Psoas muscle (tissue), 8 donors: Measurements from ENCODE around the gene CMTM4. TPM values are rescaled to one million over a fixed set of nuclear protein-coding genes. Genes with fewer than 3 reads are reported as not detected.

Experiments used
- ATAC-seq, 4 donors: fragments of 200-7000 bp; cut with Tn5 transposase; one replicate each; pipeline ENCODE4 v1.9.1; 2020; ENCODE audit warnings: moderate library complexity in 3 of 4, mild to moderate bottlenecking in 2 of 4
- DNase-seq, 2 donors: peaks; one replicate each; pipeline ENCODE4 v3.0.0-alpha.2; 2020
- H3K27ac ChIP-seq: fragments of 200-600 bp; one replicate; pipeline ENCODE4 v1.8.0; 2022
- H3K27me3 ChIP-seq, 3 donors: fragments of 200-600 bp in 1 of 3; one replicate each; pipeline versions ENCODE4 v1.6.1 to v1.8.0; 2013 to 2022; ENCODE audit warnings: low read length in 2 of 3, mild to moderate bottlenecking in 2 of 3, moderate library complexity in 1 of 3; ENCODE audit not compliant: insufficient read depth in 3 of 3
- H3K36me3 ChIP-seq, 2 donors: fragments of 200-600 bp in 1 of 2; one replicate each; pipeline versions ENCODE4 v1.6.1 to v1.8.0; 2013 to 2022; ENCODE audit warnings: low read depth in 1 of 2, mild to moderate bottlenecking in 1 of 2, moderate library complexity in 1 of 2; ENCODE audit not compliant: insufficient read depth in 1 of 2
- H3K4me1 ChIP-seq: fragments of 200-600 bp; one replicate; pipeline ENCODE4 v1.8.0; 2022
- H3K4me3 ChIP-seq: fragments of 200-600 bp; one replicate; pipeline ENCODE4 v1.8.0; 2022; ENCODE audit warnings: mild to moderate bottlenecking
- H3K9me3 ChIP-seq: fragments of 200-600 bp; one replicate; pipeline ENCODE4 v1.8.0; 2022
- WGBS, 3 donors: extraction: QIAGEN DNeasy Blood & Tissue Kit; methylation state at CpG; one replicate each; pipeline versions ENCODE4 v1.1.6 to v1.1.7; 2013; 5-methylcytosine and 5-hydroxymethylcytosine counted together
- intact Hi-C, 2 donors: fragments of 100-400 bp; cut with DNase I; formaldehyde crosslinking; loops; one replicate each; pipeline versions ENCODE4 v1.11.0 to v1.14.2; 2022
- polyA plus RNA-seq, 3 donors: library from polyadenylated mRNA; stranded (reverse); fragments of 200-250 nt; gene quantifications; one replicate each; pipeline ENCODE4 v1.2.3, GENCODE V29; 2013
- total RNA-seq, 4 donors: library from RNA; stranded (reverse); fragmentation: NEBNext Ultra II Directional in 2 of 4; extraction: Animal tissue kit (Norgen Biotek cat#: 25700) in 2 of 4; gene quantifications; one replicate each; pipeline versions ENCODE4 v1.2.1 to v1.2.4, GENCODE V29; 2021 to 2023
- TF ChIP-seq, protein P1 (sequence below): fragments of 200-600 bp; IDR thresholded peaks from one replicate; pipeline ENCODE4 v1.8.0; 2022; ENCODE audit warnings: antibody characterized with exemption
- donor health status: healthy with polysubstance abuse.
- donor health status: DM: no; HTN: no; CAD: no; lungs with moderate emphysema.
- donor health status: Bipolar disorder and iron deficiency.
- donor health status: healthy.
- donor health status: DM: yes; HTN: yes; CAD: no.
- donor health status: DM: no; HTN: no; CAD: no.
- donor health status: DM: no; HTN: no; CAD: no.
- donor health status: DM: yes; HTN: yes; CAD: no.

CMTM4 gene
- total and polyA plus RNA-seq, 7 donors: 2.3 to 10.3 (median 7.7) TPM

DNA sequence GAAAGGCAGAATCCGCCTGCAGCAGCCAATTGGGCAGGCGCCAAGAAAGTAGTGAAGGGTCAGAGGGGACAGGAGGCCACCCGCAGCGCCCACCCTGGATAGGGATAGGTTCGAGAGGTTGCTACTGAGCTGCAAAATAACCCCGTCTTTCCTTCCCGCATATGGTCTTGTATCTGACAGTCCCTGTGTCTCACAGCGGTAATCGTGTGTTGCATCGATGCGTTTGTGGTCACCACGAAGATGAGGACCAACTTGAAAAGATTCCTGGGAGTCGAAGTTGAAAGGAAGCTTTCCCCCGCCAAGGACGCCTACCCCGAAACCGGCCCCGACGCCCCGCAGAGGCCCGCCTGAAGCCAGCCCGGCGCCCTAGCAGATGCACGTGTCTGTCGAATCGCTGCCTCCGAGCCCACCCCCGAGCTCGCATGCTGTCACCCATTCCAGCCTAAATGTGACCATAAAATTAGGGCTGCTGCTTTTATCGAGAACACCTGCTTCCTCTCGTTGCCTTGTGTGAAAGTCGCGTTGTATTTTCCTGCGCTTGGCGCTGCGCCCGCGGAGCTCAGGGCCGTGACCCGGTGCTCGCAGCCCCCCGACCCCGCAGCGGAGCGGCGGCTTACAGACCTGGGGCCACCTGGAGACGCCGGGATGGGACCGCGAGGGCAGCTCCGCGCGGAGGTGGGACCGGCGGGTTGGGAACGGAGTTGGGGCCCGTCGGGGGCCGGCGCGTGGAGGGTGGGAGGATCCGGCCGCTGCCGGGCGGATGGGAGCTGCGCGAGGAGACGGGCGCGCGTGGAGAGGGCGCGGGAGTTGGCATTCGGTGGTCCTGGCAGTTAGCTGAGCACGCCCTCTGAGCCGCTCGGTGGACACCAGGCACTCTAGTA, 117.7 kb downstream of the CMTM4 start, which contains the start of gene CMTM2:
Gene CMTM2 (plus strand): TSS at position 813 of the 881 bp plus-strand sequence. CDS start 145 bp downstream, outside the sequence.
- no peak within 1 kb of the TSS for H3K27ac ChIP-seq
- peak within 1 kb of the TSS; percentile 51 for H3K4me3 ChIP-seq
- H3K36me3 ChIP-seq: no peaks in the 10 kb centered on the region
- H3K9me3 ChIP-seq: no peaks in the 10 kb centered on the region
- TF ChIP-seq, protein P1, sequence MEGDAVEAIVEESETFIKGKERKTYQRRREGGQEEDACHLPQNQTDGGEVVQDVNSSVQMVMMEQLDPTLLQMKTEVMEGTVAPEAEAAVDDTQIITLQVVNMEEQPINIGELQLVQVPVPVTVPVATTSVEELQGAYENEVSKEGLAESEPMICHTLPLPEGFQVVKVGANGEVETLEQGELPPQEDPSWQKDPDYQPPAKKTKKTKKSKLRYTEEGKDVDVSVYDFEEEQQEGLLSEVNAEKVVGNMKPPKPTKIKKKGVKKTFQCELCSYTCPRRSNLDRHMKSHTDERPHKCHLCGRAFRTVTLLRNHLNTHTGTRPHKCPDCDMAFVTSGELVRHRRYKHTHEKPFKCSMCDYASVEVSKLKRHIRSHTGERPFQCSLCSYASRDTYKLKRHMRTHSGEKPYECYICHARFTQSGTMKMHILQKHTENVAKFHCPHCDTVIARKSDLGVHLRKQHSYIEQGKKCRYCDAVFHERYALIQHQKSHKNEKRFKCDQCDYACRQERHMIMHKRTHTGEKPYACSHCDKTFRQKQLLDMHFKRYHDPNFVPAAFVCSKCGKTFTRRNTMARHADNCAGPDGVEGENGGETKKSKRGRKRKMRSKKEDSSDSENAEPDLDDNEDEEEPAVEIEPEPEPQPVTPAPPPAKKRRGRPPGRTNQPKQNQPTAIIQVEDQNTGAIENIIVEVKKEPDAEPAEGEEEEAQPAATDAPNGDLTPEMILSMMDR: no peak
- ATAC-seq (peak in 3 of 4 donors; percentile 18 to 20 (median 19)), DNase-seq (peak in 1 of 2 donors; percentile 62)
- WGBS, 3 donors: 8 to 14% (median 14%) methylated on average over 60 to 77 of the region's 77 CpGs
- H3K4me1 ChIP-seq: peaks cover 32% of the 10 kb centered on the region
- H3K27me3 ChIP-seq: peaks cover 1 to 44% (median 3%) of the 10 kb centered on the region in 3 donors
- intact Hi-C loops: no loop called here

DNA sequence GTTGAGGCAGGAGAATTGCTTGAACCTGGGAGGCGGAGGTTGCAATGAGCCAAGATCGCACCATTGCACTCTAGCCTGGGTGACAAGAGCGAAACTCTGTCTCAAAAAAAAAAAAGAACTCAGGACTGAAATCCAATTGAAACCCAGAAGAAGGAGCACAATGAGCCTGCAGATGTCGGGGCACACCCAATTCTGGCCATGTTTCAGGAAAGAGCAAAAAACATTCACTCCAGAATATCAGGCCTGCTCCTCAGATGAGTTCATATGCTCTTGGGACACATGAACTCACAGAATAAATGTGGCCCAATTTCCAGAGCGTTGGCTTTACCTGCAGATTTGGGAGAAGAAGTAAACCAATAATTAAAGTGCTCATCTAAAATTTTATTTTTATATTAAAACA, 120.2 kb downstream of the CMTM4 start:
- Histone ChIP-seq H3K4me3 (no peak overlapping the region), H3K9me3 (no peaks in the 10 kb centered on the region), H3K27ac (no peak overlapping the region), H3K36me3 (no peaks in the 10 kb centered on the region), H3K27me3 (peaks cover 1 to 44% (median 3%) of the 10 kb centered on the region in 3 donors), H3K4me1 (peaks cover 27% of the 10 kb centered on the region)
- intact Hi-C loops: no loop called here
- TF ChIP-seq, protein P1: no peak
- WGBS, 3 donors: 77 to 81% (median 80%) methylated on average over 5 of the region's 5 CpGs
- ATAC-seq: no peak
- DNase-seq: no peak

DNA sequence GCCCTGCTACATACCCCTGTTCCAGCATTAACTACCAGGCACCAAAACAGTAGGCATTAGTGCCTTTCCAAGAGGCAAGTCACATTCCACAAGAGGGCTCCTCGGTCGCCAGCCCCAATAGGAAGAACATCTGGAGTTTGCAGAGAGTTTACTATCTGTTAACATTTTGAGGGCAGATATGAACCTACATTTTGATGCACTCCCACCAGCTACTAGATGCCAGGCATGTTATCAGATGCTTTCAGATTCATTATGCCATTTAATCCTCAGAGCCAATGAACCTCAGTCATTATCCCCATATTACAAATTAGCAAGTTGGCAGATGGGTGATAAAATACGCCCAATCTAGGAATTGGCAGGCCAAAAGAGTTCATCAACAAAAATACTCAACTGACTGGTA, 121.5 kb downstream of the CMTM4 start:
- Histone ChIP-seq H3K27ac (no peak overlapping the region), H3K4me3 (no peak overlapping the region), H3K27me3 (peaks cover 1 to 44% (median 3%) of the 10 kb centered on the region in 3 donors), H3K9me3 (no peaks in the 10 kb centered on the region), H3K4me1 (peaks cover 15% of the 10 kb centered on the region), H3K36me3 (no peaks in the 10 kb centered on the region)
- no peak for ATAC-seq
- intact Hi-C loops: no loop called here
- WGBS, 3 donors: 96 to 99% (median 97%) methylated on average over 3 of the region's 3 CpGs
- no peak for DNase-seq
- TF ChIP-seq, protein P1: no peak

DNA sequence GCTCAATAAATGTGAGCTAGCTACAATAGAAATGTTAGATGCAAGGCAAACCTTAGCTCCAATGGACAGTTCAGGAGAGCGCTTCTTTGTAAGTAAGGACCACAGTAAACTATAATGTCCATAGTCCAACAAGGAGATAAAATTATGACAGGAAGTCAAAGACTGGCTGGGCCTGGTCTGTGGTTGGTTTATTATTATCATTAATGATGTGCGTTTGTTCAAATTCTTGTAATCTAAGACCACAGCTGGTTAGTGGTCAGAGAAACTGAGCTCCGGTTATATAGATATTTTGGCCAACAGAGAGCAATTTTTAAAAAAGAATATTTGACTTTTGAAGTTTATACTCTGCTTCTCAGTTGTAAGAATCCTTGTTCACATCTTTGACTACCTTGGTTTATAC, 122.0 kb downstream of the CMTM4 start:
- Histone ChIP-seq H3K36me3 (no peaks in the 10 kb centered on the region), H3K4me3 (no peak overlapping the region), H3K27ac (no peak overlapping the region), H3K4me1 (peaks cover 12% of the 10 kb centered on the region), H3K9me3 (no peaks in the 10 kb centered on the region), H3K27me3 (peaks cover 1 to 44% (median 3%) of the 10 kb centered on the region in 3 donors)
- TF ChIP-seq, protein P1: no peak
- DNase-seq (no peak), ATAC-seq (no peak)
- intact Hi-C loops: no loop called here
- WGBS, 3 donors: 96 to 100% (median 99%) methylated on average over 3 of the region's 3 CpGs
